Measurements from ENCODE around the gene LY86.

LY86 gene

GRCh38 chr6:6595025-6595424 lies 6.5 kb downstream of the LY86 start:
- POLR2A ChIA-PET, result no interaction called here
- CTCF ChIA-PET, result no interaction called here
- DNase-seq (ENCODE audit: extremely low spot score), result no peak
- TF ChIP-seq TARDBP (IDR thresholded peaks at IDR 0.05) (no peak), LEF1 (IDR thresholded peaks at IDR 0.05; ENCODE audit: borderline replicate concordance) (no peak), FOXM1 (IDR thresholded peaks at IDR 0.05; ENCODE audit: borderline replicate concordance) (no peak), HDGF (IDR thresholded peaks at IDR 0.05; ENCODE audit: borderline replicate concordance) (no peak), NFRKB (IDR thresholded peaks at IDR 0.05) (no peak), ELF4 (IDR thresholded peaks at IDR 0.05) (no peak), PKNOX1 (IDR thresholded peaks at IDR 0.05) (no peak), FOXK2 (IDR thresholded peaks at IDR 0.05) (no peak)

- ChIA-PET POLR2A (no interaction called here), CTCF (no interaction called here)
- no peak for DNase-seq (ENCODE audit: extremely low spot score)
- TF ChIP-seq FOXM1 (IDR thresholded peaks at IDR 0.05; ENCODE audit: borderline replicate concordance) (no peak), FOXK2 (IDR thresholded peaks at IDR 0.05) (no peak), HDGF (IDR thresholded peaks at IDR 0.05; ENCODE audit: borderline replicate concordance) (no peak), L3MBTL2 (conservative IDR thresholded peaks at IDR 0.05) (no peak), ZNF384 (IDR thresholded peaks at IDR 0.05) (no peak), NFRKB (IDR thresholded peaks at IDR 0.05) (no peak), BHLHE40 (IDR thresholded peaks at IDR 0.05; ENCODE audit: borderline replicate concordance) (no peak), TARDBP (IDR thresholded peaks at IDR 0.05) (no peak), CTBP1 (IDR thresholded peaks at IDR 0.05; ENCODE audit: borderline replicate concordance) (no peak)
Observed at GRCh38 chr6:6595952-6596351, 7.4 kb downstream of the LY86 start.

GRCh38 chr6:6596529-6597328 lies 8.2 kb downstream of the LY86 start:
- CTCF ChIA-PET, result no interaction called here
- TF ChIP-seq FOXM1 (IDR thresholded peaks at IDR 0.05; ENCODE audit: borderline replicate concordance) (no peak), L3MBTL2 (conservative IDR thresholded peaks at IDR 0.05) (no peak), SP1 (IDR thresholded peaks at IDR 0.05) (no peak), CTBP1 (IDR thresholded peaks at IDR 0.05; ENCODE audit: borderline replicate concordance) (no peak), ARNT (IDR thresholded peaks at IDR 0.05) (no peak), HDGF (IDR thresholded peaks at IDR 0.05; ENCODE audit: borderline replicate concordance) (no peak), FOXA1 (IDR thresholded peaks at IDR 0.05) (no peak), ELF4 (IDR thresholded peaks at IDR 0.05) (no peak), PKNOX1 (IDR thresholded peaks at IDR 0.05) (no peak), NFRKB (IDR thresholded peaks at IDR 0.05) (no peak), SUZ12 (IDR thresholded peaks at IDR 0.05) (no peak), FOXK2 (IDR thresholded peaks at IDR 0.05) (no peak), BHLHE40 (IDR thresholded peaks at IDR 0.05; ENCODE audit: borderline replicate concordance) (no peak), TARDBP (IDR thresholded peaks at IDR 0.05) (no peak), LEF1 (IDR thresholded peaks at IDR 0.05; ENCODE audit: borderline replicate concordance) (no peak), ZNF384 (IDR thresholded peaks at IDR 0.05) (no peak)
- no peak for DNase-seq (ENCODE audit: extremely low spot score)
- POLR2A ChIA-PET, result no interaction called here

- ChIA-PET CTCF (no interaction called here), POLR2A (no interaction called here)
- no peak for TF ChIP-seq NFRKB (IDR thresholded peaks at IDR 0.05)
- no peak for TF ChIP-seq FOXM1 (IDR thresholded peaks at IDR 0.05; ENCODE audit: borderline replicate concordance)
- TF ChIP-seq ZNF384 (IDR thresholded peaks at IDR 0.05), result no peak
- TF ChIP-seq SUZ12 (IDR thresholded peaks at IDR 0.05), result no peak
- TF ChIP-seq FOXK2 (IDR thresholded peaks at IDR 0.05), result no peak
- no peak for TF ChIP-seq ARNT (IDR thresholded peaks at IDR 0.05)
- no peak for TF ChIP-seq FOXA1 (IDR thresholded peaks at IDR 0.05)
- no peak for TF ChIP-seq TARDBP (IDR thresholded peaks at IDR 0.05)
- TF ChIP-seq L3MBTL2 (conservative IDR thresholded peaks at IDR 0.05), result no peak
- TF ChIP-seq BHLHE40 (IDR thresholded peaks at IDR 0.05; ENCODE audit: borderline replicate concordance), result no peak
- TF ChIP-seq PKNOX1 (IDR thresholded peaks at IDR 0.05), result no peak
- no peak for TF ChIP-seq CTBP1 (IDR thresholded peaks at IDR 0.05; ENCODE audit: borderline replicate concordance)
- no peak for TF ChIP-seq SP1 (IDR thresholded peaks at IDR 0.05)
- TF ChIP-seq LEF1 (IDR thresholded peaks at IDR 0.05; ENCODE audit: borderline replicate concordance), result no peak
- TF ChIP-seq ELF4 (IDR thresholded peaks at IDR 0.05), result no peak
- no peak for DNase-seq (ENCODE audit: extremely low spot score)
Observed at GRCh38 chr6:6597682-6598081, 9.2 kb downstream of the LY86 start.

- DNase-seq (ENCODE audit: extremely low spot score), result no peak
- POLR2A ChIA-PET, result no interaction called here
- no peak for TF ChIP-seq SUZ12 (IDR thresholded peaks at IDR 0.05)
- TF ChIP-seq FOXM1 (IDR thresholded peaks at IDR 0.05; ENCODE audit: borderline replicate concordance), result no peak
- no peak for TF ChIP-seq ELF4 (IDR thresholded peaks at IDR 0.05)
- TF ChIP-seq HDGF (IDR thresholded peaks at IDR 0.05; ENCODE audit: borderline replicate concordance), result no peak
- no peak for TF ChIP-seq PKNOX1 (IDR thresholded peaks at IDR 0.05)
- no peak for TF ChIP-seq BHLHE40 (IDR thresholded peaks at IDR 0.05; ENCODE audit: borderline replicate concordance)
- TF ChIP-seq L3MBTL2 (conservative IDR thresholded peaks at IDR 0.05), result no peak
- TF ChIP-seq CTBP1 (IDR thresholded peaks at IDR 0.05; ENCODE audit: borderline replicate concordance), result no peak
- no peak for TF ChIP-seq FOXK2 (IDR thresholded peaks at IDR 0.05)
- TF ChIP-seq ARNT (IDR thresholded peaks at IDR 0.05), result no peak
- TF ChIP-seq SP1 (IDR thresholded peaks at IDR 0.05), result no peak
- TF ChIP-seq TARDBP (IDR thresholded peaks at IDR 0.05), result no peak
- TF ChIP-seq ZNF384 (IDR thresholded peaks at IDR 0.05), result no peak
- no peak for TF ChIP-seq LEF1 (IDR thresholded peaks at IDR 0.05; ENCODE audit: borderline replicate concordance)
- TF ChIP-seq FOXA1 (IDR thresholded peaks at IDR 0.05), result no peak
- TF ChIP-seq NFRKB (IDR thresholded peaks at IDR 0.05), result no peak
- CTCF ChIA-PET, result no interaction called here
Observed at GRCh38 chr6:6599468-6599873, 11.0 kb downstream of the LY86 start.

Measured in HEK293T (cell line).